Thoracic aorta (tissue), 2 donors: ENCODE results near the gene SPRR2E. TPM values are rescaled to one million over a fixed set of nuclear protein-coding genes. Genes with fewer than 3 reads are reported as not detected.

Experiments
- ATAC-seq: fragments of 150-250 bp; one replicate; pipeline ENCODE4 v1.8.0; 2017; ENCODE audit warnings: low read depth; ENCODE audit not compliant: insufficient number of reproducible peaks, low FRiP score
- DNase-seq: peaks from one replicate; pipeline ENCODE4 v3.0.0-alpha.2; 2020; ENCODE audit warnings: low spot score
- H3K27ac ChIP-seq, 2 donors: fragments of 200-600 bp; sonication (generic); 1 replicate in 1 of 2; 2 replicates in 1 of 2; pipeline ENCODE4 v1.5.1; 2016; ENCODE audit warnings: mild to moderate bottlenecking in 2 of 2, moderate library complexity in 2 of 2
- H3K27me3 ChIP-seq: fragments of 200-600 bp; sonication (generic); replicated peaks from 2 replicates; pipeline ENCODE4 v1.6.0; 2016; ENCODE audit warnings: mild to moderate bottlenecking; ENCODE audit not compliant: insufficient read depth
- H3K36me3 ChIP-seq: fragments of 200-600 bp; sonication (generic); one replicate; pipeline ENCODE4 v1.5.1; 2016
- H3K4me1 ChIP-seq, 2 donors: fragments of 200-600 bp; sonication (generic); 1 replicate in 1 of 2; 2 replicates in 1 of 2; pipeline versions ENCODE4 v1.5.1 to v1.6.0; 2016; ENCODE audit warnings: low read depth in 2 of 2, mild to moderate bottlenecking in 1 of 2; ENCODE audit not compliant: control insufficient read depth in 1 of 2
- H3K4me3 ChIP-seq: fragments of 200-600 bp; sonication (generic); 2 replicates; pipeline ENCODE4 v1.5.1; 2016; ENCODE audit warnings: mild to moderate bottlenecking
- H3K9me3 ChIP-seq: fragments of 200-600 bp; sonication (generic); 2 replicates; pipeline ENCODE4 v1.5.1; 2016
- total RNA-seq, 2 donors: library from RNA; depleted of rRNA; stranded (reverse); fragments of >200 nt; gene quantifications; one replicate each; pipeline versions ENCODE4 v1.1.0 to v1.2.3, GENCODE V29; 2016
- TF ChIP-seq, protein P1 (sequence below): fragments of 200-600 bp; sonication (generic); IDR thresholded peaks from one replicate; pipeline ENCODE4 v1.5.1; 2019; ENCODE audit warnings: antibody characterized with exemption

The SPRR2E gene
- total RNA-seq, 2 donors from 2014 or later: not detected

DNA sequence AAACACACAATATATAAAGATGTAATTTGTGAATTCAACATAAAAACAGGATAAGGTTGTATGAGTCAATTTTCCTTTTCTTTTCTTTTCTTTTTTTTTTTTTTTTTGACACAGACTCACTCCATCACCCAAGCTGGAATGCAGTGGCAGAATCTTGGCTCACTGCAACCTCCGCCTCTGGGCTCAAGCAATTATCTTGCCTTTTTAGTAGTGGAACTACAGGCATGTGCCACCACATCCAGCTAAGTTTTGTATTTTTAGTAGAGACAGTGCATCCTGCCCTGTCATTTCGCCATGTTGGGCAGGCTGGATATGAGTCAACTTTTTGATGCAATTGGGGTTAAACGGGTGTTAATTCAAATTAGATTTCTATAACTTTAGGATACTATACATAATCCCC lies 12.6 kb downstream of the SPRR2E start:
- Histone ChIP-seq H3K4me1 (no peaks in the 10 kb centered on the region), H3K9me3 (no peaks in the 10 kb centered on the region), H3K27me3 (no peaks in the 10 kb centered on the region), H3K36me3 (no peaks in the 10 kb centered on the region), H3K4me3 (no peak overlapping the region), H3K27ac (no peak overlapping the region)
- TF ChIP-seq, protein P1, sequence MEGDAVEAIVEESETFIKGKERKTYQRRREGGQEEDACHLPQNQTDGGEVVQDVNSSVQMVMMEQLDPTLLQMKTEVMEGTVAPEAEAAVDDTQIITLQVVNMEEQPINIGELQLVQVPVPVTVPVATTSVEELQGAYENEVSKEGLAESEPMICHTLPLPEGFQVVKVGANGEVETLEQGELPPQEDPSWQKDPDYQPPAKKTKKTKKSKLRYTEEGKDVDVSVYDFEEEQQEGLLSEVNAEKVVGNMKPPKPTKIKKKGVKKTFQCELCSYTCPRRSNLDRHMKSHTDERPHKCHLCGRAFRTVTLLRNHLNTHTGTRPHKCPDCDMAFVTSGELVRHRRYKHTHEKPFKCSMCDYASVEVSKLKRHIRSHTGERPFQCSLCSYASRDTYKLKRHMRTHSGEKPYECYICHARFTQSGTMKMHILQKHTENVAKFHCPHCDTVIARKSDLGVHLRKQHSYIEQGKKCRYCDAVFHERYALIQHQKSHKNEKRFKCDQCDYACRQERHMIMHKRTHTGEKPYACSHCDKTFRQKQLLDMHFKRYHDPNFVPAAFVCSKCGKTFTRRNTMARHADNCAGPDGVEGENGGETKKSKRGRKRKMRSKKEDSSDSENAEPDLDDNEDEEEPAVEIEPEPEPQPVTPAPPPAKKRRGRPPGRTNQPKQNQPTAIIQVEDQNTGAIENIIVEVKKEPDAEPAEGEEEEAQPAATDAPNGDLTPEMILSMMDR: no peak
- DNase-seq (no peak), ATAC-seq (no peak)

DNA sequence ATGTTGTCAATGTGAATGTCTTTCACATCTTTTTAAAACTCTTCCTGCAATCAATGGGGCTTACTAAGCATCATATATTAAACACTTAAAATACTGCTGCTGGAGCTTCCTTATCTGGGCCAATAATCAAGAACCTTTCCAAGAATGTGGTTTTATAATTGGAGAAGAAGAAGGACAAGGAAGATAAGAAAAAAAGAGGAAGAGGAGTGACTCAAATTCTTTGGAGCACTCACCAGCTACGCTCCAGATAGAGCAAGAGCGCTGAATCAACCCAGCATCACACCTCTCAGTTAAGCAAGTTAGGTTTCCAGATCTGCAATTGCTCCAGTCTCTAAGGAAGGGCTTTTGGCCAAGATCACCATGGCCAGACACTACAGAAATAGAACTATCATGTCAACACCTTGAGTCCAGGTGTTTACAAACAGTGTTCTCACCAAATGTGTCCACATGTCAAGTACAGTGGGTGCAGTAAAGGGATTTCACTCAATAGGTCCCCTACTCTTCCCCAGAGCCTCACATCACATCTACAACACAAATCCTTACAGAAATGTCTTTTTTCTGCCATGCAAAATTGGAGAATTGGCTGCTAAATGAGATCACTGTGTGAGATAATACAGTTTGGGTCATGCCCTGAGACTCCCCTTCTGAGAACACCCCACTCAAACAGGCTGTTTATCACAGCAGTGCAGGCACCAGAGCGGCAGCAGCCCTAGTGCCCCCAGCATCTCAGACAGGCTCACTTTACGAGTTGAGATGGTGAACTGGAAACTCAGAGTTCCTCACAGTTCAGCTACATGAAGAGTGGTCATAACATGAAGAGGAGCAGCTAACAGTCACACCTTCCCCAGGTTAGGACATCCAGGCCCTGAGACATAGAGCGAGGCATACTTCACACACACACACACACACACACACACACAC lies 21.3 kb downstream of the SPRR2E start:
- H3K9me3 ChIP-seq: no peaks in the 10 kb centered on the region
- TF ChIP-seq, protein P1: no peak
- no peak overlapping the region for H3K27ac ChIP-seq
- no peaks in the 10 kb centered on the region for H3K36me3 ChIP-seq
- H3K27me3 ChIP-seq: no peaks in the 10 kb centered on the region
- no peaks in the 10 kb centered on the region for H3K4me1 ChIP-seq
- H3K4me3 ChIP-seq: no peak overlapping the region
- ATAC-seq (no peak), DNase-seq (no peak)

DNA sequence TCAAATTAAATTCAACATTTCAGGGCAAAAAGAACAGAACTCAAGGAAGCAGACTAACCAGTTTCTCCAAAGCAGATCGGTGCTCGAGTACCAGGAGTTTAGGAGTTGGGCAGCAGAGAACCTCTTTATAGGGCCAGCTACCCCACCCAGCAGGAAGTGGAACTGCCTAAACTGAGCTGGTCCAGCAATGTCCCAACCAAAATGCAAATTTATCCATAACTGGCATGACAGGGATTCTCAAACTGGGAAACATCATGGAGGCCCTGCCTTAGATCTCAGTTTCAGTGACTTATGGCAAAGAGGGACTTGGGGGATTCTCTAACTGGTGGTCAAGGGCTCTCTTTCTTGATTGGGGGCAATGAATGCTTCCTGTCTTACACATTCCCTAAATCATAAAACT lies 22.8 kb downstream of the SPRR2E start, which contains the start of gene SPRR2B:
SPRR2B (minus strand) TSS at position 101 of the 400 bp plus-strand sequence. CDS start 772 bp downstream, outside the sequence.
- Histone ChIP-seq H3K9me3 (no peaks in the 10 kb centered on the region), H3K4me1 (no peaks in the 10 kb centered on the region), H3K27ac (no peak within 1 kb of the TSS), H3K27me3 (no peaks in the 10 kb centered on the region), H3K36me3 (no peaks in the 10 kb centered on the region), H3K4me3 (no peak within 1 kb of the TSS)
- no peak for DNase-seq
- TF ChIP-seq, protein P1: no peak
- no peak for ATAC-seq

DNA sequence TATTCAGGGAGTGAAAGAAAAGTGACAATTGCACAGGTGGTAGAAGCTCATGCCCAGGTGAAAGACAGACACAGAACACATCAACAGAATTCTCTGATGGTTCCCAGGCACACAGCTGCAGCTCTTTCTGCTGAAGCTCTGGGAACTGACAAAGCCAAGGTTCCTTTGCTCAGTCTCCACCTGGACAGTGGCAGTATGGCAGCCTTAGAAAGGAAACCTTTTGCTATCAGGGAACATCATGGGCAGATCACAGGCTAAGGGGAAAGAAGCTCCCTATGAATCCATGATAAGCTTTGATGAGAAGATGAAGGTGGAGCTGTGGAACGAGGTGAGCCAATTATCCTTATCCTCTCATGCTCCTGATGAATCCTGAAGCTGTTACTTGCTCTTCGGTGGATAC lies 24.1 kb downstream of the SPRR2E start:
- Histone ChIP-seq H3K9me3 (no peaks in the 10 kb centered on the region), H3K4me1 (no peaks in the 10 kb centered on the region), H3K27ac (no peak overlapping the region), H3K27me3 (no peaks in the 10 kb centered on the region), H3K4me3 (no peak overlapping the region), H3K36me3 (no peaks in the 10 kb centered on the region)
- TF ChIP-seq, protein P1: no peak
- ATAC-seq: no peak
- no peak for DNase-seq

DNA sequence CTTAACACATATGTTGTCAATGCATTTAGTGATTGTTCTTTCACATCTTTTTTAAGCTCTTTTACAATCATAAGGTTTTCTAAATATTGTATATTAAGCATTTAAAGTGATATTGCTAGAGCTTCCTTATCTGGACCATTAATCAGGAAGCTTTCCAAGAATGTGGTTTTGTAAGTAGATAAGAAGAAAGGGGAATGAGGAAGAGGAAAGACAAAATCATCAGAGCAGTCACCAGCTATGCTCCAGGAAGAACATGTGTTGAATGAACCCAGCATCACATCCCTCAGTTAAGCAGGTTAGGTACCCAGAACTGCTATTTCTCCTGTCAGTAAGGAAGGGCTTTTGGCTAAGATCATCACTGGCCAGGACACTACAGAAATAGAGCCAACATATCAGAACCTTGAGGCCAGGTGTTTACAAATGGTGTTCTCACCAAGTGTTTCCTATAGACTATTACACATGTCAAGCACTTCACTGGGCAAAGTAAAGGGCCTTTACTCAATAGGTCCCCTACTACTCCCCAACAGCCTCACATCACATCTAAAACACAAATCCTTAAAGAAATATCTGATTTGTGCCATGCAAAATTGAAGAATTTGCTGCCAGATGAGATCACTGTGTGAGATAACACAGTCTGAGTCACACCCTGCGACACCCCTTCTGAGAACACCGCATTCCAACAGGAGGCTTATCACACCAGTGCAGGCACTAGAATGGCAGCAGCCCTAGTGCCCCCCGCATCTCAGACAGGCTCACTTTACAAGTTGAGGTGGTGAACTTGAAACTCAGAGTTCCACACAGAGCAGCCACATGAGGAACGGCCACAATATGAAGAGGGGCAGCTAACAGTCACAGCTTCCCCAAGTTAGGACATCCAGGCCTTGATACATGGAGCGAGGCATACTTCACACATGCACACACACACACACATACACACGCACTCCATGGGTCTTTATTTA lies 35.2 kb downstream of the SPRR2E start:
- Histone ChIP-seq H3K36me3 (no peaks in the 10 kb centered on the region), H3K27me3 (no peaks in the 10 kb centered on the region), H3K9me3 (no peaks in the 10 kb centered on the region), H3K4me1 (no peaks in the 10 kb centered on the region), H3K27ac (no peak overlapping the region), H3K4me3 (no peak overlapping the region)
- DNase-seq (no peak), ATAC-seq (no peak)
- TF ChIP-seq, protein P1: no peak
